ENCODE results near the gene PLAC1.

Gene PLAC1

DNA sequence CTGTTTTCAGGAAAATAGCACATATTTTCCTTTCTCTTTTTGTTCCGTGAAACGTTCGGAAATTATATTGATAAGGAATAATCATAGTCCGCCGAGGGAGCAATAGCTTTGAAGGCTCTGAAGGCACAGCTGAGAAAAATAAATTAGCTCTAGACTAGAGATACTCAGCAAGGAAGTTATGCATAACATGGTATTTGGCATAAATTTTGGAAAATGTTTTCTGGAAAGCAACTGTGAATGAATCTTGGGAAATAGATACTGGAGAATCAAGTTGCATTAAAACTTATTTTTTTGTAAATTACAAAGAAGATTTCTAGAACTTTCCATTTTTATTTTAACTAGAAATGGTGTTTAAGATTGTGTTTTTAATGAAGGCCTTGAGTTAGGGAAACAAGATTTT is 105.9 kb downstream of the PLAC1 start:
- DNase-seq (ENCODE audit: low read depth in 1 of 2, low spot score in 1 of 2) = no peak
- H3K27me3 ChIP-seq (ENCODE audit: insufficient read depth, poor library complexity, severe bottlenecking) = no peaks in the 10 kb centered on the region
- H3K27ac ChIP-seq (replicated peaks) = no peak overlapping the region
- no peak overlapping the region for H3K4me3 ChIP-seq (replicated peaks; ENCODE audit: insufficient read depth, low read length)
- no peak for TF ChIP-seq GABPA (IDR thresholded peaks at IDR 0.05; ENCODE audit: low read depth)
- no peak for TF ChIP-seq POLR2AphosphoS5 (IDR thresholded peaks at IDR 0.05; ENCODE audit: low read depth)
- TF ChIP-seq, protein P1, sequence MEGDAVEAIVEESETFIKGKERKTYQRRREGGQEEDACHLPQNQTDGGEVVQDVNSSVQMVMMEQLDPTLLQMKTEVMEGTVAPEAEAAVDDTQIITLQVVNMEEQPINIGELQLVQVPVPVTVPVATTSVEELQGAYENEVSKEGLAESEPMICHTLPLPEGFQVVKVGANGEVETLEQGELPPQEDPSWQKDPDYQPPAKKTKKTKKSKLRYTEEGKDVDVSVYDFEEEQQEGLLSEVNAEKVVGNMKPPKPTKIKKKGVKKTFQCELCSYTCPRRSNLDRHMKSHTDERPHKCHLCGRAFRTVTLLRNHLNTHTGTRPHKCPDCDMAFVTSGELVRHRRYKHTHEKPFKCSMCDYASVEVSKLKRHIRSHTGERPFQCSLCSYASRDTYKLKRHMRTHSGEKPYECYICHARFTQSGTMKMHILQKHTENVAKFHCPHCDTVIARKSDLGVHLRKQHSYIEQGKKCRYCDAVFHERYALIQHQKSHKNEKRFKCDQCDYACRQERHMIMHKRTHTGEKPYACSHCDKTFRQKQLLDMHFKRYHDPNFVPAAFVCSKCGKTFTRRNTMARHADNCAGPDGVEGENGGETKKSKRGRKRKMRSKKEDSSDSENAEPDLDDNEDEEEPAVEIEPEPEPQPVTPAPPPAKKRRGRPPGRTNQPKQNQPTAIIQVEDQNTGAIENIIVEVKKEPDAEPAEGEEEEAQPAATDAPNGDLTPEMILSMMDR (IDR thresholded peaks at IDR 0.05; ENCODE audit: insufficient read depth, low read length) = no peak
- TF ChIP-seq, protein P2, sequence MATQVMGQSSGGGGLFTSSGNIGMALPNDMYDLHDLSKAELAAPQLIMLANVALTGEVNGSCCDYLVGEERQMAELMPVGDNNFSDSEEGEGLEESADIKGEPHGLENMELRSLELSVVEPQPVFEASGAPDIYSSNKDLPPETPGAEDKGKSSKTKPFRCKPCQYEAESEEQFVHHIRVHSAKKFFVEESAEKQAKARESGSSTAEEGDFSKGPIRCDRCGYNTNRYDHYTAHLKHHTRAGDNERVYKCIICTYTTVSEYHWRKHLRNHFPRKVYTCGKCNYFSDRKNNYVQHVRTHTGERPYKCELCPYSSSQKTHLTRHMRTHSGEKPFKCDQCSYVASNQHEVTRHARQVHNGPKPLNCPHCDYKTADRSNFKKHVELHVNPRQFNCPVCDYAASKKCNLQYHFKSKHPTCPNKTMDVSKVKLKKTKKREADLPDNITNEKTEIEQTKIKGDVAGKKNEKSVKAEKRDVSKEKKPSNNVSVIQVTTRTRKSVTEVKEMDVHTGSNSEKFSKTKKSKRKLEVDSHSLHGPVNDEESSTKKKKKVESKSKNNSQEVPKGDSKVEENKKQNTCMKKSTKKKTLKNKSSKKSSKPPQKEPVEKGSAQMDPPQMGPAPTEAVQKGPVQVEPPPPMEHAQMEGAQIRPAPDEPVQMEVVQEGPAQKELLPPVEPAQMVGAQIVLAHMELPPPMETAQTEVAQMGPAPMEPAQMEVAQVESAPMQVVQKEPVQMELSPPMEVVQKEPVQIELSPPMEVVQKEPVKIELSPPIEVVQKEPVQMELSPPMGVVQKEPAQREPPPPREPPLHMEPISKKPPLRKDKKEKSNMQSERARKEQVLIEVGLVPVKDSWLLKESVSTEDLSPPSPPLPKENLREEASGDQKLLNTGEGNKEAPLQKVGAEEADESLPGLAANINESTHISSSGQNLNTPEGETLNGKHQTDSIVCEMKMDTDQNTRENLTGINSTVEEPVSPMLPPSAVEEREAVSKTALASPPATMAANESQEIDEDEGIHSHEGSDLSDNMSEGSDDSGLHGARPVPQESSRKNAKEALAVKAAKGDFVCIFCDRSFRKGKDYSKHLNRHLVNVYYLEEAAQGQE (IDR thresholded peaks at IDR 0.05; ENCODE audit: insufficient replicate concordance, low read depth) = no peak
- TF ChIP-seq SPI1 (IDR thresholded peaks at IDR 0.05; ENCODE audit: borderline replicate concordance, low read depth) = no peak

DNA sequence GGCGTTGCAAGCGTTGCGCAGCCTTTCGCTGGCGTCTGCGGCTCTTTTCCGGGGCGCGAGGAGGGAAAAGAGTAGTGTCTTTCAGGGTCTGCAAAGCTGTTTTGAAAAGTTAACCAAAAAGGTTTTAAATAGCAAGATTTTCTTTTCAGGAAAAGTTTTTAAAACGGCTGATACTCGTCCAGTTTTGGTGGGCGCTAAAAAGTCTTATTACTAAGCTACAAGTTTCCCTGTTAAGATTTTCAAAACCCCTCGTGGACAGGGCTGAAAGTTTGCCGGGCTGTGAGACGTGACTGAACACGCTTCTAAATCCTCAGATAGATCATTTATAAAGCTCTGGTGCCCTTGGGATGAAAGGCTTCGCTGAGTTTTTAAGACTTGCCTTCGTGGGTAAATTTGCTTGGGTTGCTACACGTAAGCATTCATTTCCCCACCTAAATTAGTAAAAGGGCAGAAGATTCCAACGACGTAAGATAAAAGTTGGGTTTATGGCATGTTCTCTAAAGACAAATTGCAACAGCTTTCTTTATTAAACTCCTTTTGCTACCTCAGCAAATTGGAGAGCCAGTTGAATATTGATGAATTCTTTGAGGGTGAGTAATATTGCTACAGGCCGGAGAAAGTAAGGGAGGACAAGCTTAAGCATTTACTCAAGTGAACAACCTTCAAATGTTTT is 106.8 kb downstream of the PLAC1 start:
- Histone ChIP-seq H3K27me3 (ENCODE audit: insufficient read depth, poor library complexity, severe bottlenecking) (no peaks in the 10 kb centered on the region), H3K4me3 (replicated peaks; ENCODE audit: insufficient read depth, low read length) (no peak overlapping the region), H3K27ac (replicated peaks) (peak overlapping the region; percentile 94)
- TF ChIP-seq GABPA (IDR thresholded peaks at IDR 0.05; ENCODE audit: low read depth) (no peak), POLR2AphosphoS5 (IDR thresholded peaks at IDR 0.05; ENCODE audit: low read depth) (no peak)
- TF ChIP-seq, protein P2 (IDR thresholded peaks at IDR 0.05; ENCODE audit: insufficient replicate concordance, low read depth) = no peak
- DNase-seq (ENCODE audit: low read depth in 1 of 2, low spot score in 1 of 2) = no peak

DNA sequence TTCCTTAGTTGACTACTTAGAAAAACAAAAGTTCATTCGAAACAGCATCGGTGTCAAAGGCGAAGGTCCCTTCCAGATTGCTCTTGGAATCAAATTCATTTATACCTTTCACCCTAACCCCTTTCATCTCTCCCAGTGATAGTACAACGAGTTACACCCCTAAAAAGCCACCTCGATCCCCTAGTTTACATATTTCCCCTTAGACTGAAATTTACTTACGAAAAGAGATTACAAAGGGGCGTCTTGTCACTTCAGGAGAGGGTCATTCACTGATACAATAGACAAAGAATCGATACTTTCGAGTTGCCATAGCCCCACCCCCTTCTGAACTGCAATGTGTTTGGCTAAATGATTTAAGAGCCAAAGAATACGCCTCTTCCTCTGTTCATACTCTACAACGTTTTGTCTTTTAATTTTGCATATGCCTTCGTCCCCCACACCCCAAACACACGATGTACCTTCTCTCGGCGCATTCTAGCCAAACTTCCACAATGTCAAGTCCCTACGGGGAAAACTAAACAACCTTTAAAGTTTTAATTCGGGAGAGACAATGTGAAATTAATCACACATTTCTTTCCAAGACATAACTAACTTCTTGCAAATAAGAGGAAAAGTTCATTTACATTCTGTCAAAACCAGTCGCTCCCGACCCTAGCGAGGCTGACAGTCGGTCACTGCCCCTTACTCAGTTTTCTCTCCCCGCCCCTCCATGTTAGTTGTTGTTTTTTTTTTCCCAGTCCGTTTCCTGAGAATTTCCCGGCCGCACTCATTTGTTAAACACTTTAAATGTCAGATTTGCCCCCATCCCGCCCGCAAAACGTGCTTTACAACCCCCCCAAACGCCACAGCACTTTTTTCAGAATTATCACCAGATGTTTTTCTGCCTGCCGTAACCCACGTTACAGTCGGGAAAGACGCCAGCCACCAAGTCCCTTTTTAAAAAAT is 109.7 kb downstream of the PLAC1 start:
- DNase-seq (ENCODE audit: low read depth in 1 of 2, low spot score in 1 of 2) = peak in 1 of 2 experiments; percentile 18
- TF ChIP-seq, protein P1 (IDR thresholded peaks at IDR 0.05; ENCODE audit: insufficient read depth, low read length) = no peak
- TF ChIP-seq SPI1 (IDR thresholded peaks at IDR 0.05; ENCODE audit: borderline replicate concordance, low read depth) = no peak
- no peak for TF ChIP-seq GABPA (IDR thresholded peaks at IDR 0.05; ENCODE audit: low read depth)
- no peak for TF ChIP-seq POLR2AphosphoS5 (IDR thresholded peaks at IDR 0.05; ENCODE audit: low read depth)
- TF ChIP-seq, protein P2 (IDR thresholded peaks at IDR 0.05; ENCODE audit: insufficient replicate concordance, low read depth) = no peak
- peak overlapping the region; percentile 48 for H3K4me3 ChIP-seq (replicated peaks; ENCODE audit: insufficient read depth, low read length)
- peak overlapping the region; percentile 94 for H3K27ac ChIP-seq (replicated peaks)
- no peaks in the 10 kb centered on the region for H3K27me3 ChIP-seq (ENCODE audit: insufficient read depth, poor library complexity, severe bottlenecking)
